Fibroblast of lung (primary cell): ENCODE results near the gene NUMBL. TPM values are rescaled to one million over a fixed set of nuclear protein-coding genes. Genes with fewer than 3 reads are reported as not detected.

Experiments used
- DNase-seq, 2 donors: peaks; one replicate each; pipeline versions ENCODE4 v3.0.0 to v3.0.0-alpha.2; 2010; ENCODE audit warnings: low read depth in 2 of 2
- H2AFZ ChIP-seq: 2 replicates; pipeline ENCODE4 v1.5.1; 2012; ENCODE audit warnings: low read length, control low read depth, inconsistent platforms
- H3K27ac ChIP-seq: 2 replicates; pipeline ENCODE4 v1.5.1; 2011; ENCODE audit warnings: low read length, control low read depth; ENCODE audit not compliant: insufficient read depth
- H3K27me3 ChIP-seq: 2 replicates; pipeline ENCODE4 v1.5.1; 2011; ENCODE audit warnings: mild to moderate bottlenecking, low read length; ENCODE audit not compliant: control insufficient read depth, insufficient read depth
- H3K36me3 ChIP-seq: 2 replicates; pipeline ENCODE4 v1.5.1; 2011; ENCODE audit warnings: low read length; ENCODE audit not compliant: control insufficient read depth, insufficient read depth
- H3K4me1 ChIP-seq: 2 replicates; pipeline ENCODE4 v1.5.1; 2011; ENCODE audit warnings: low read length; ENCODE audit not compliant: control insufficient read depth, insufficient read depth; ENCODE audit errors: extremely low read depth
- H3K4me2 ChIP-seq: 2 replicates; pipeline ENCODE4 v1.5.1; 2011; ENCODE audit warnings: low read length, control low read depth; ENCODE audit not compliant: insufficient read depth; ENCODE audit errors: extremely low read depth
- H3K4me3 ChIP-seq, 4 experiments: fragments of 200-600 bp in 1 of 4; sonication (generic) in 1 of 4; replicated peaks in 1 of 4; 2 replicates each; pipeline ENCODE4 v1.5.1; 2011 to 2016; ENCODE audit warnings: low read length in 4 of 4, low read depth in 3 of 4, mild to moderate bottlenecking in 3 of 4, control low read depth in 2 of 4, inconsistent platforms in 1 of 4, mixed read lengths in 1 of 4; ENCODE audit not compliant: insufficient read depth in 1 of 4; ENCODE audit errors: control extremely low read depth in 1 of 4
- H3K79me2 ChIP-seq: 2 replicates; pipeline ENCODE4 v1.5.1; 2012; ENCODE audit warnings: mild to moderate bottlenecking, low read length, inconsistent platforms; ENCODE audit not compliant: control insufficient read depth, insufficient read depth
- H3K9ac ChIP-seq: 2 replicates; pipeline ENCODE4 v1.5.1; 2011; ENCODE audit warnings: mild to moderate bottlenecking, low read length, control low read depth; ENCODE audit not compliant: insufficient read depth
- H3K9me3 ChIP-seq: 2 replicates; pipeline ENCODE4 v1.5.1; 2012; ENCODE audit warnings: low read depth, low read length; ENCODE audit not compliant: control insufficient read depth, insufficient read depth
- H4K20me1 ChIP-seq: 2 replicates; pipeline ENCODE4 v1.5.1; 2011; ENCODE audit warnings: low read length; ENCODE audit not compliant: control insufficient read depth, insufficient read depth; ENCODE audit errors: extremely low read depth
- CTCF ChIP-seq, 2 donors: IDR thresholded peaks in 1 of 2; conservative IDR thresholded peaks in 1 of 2; 1 replicate in 1 of 2; 2 replicates in 1 of 2; pipeline ENCODE4 v1.5.1; 2011 to 2012; ENCODE audit warnings: low read length in 2 of 2, control low read depth in 1 of 2, inconsistent platforms in 1 of 2, low read depth in 1 of 2, mild to moderate bottlenecking in 1 of 2
- EZH2 ChIP-seq: IDR thresholded peaks from 2 replicates; pipeline ENCODE4 v1.5.1; 2012; ENCODE audit warnings: low read length, control low read depth, mild to moderate bottlenecking; ENCODE audit errors: missing control alignments
- polyA plus RNA-seq, 2 donors: library from polyadenylated mRNA; depleted of rRNA in 1 of 2; stranded (reverse) in 1 of 2; unstranded in 1 of 2; fragments of >200 nt; gene quantifications; 2 replicates each; pipeline ENCODE4 v1.2.1, GENCODE V29; 2011 to 2012; ENCODE audit warnings: missing spikeins in 1 of 2
- total RNA-seq: library from RNA; depleted of rRNA; stranded (reverse); fragments of >200 nt; gene quantifications from 2 replicates; pipeline ENCODE4 v1.2.1, GENCODE V29; 2014

NUMBL gene
- total and polyA plus RNA-seq, 2 donors (not counting 1 experiment from before 2014, with no cell fraction given), result 28.2 to 33.4 TPM

GRCh38 chr19:40672038-40672437, 18.4 kb downstream of the NUMBL start:
- peaks cover 64% of the 10 kb centered on the region for H3K36me3 ChIP-seq
- DNase-seq, result no peak
- no peak for TF ChIP-seq EZH2
- TF ChIP-seq CTCF (conservative IDR thresholded peaks at IDR 0.05 in 1 of 2, IDR thresholded peaks at IDR 0.05 in 1 of 2; ENCODE audit: low read depth in 1 of 2, low read length in 2 of 2), result no peak
- H3K4me2 ChIP-seq, result no peak overlapping the region
- no peak overlapping the region for H3K27ac ChIP-seq
- H3K9me3 ChIP-seq, result no peaks in the 10 kb centered on the region
- no peak overlapping the region for H3K4me3 ChIP-seq
- no peak overlapping the region for H3K9ac ChIP-seq
- no peak overlapping the region for H2AFZ ChIP-seq
- no peaks in the 10 kb centered on the region for H3K79me2 ChIP-seq
- no peaks in the 10 kb centered on the region for H3K4me1 ChIP-seq
- no peaks in the 10 kb centered on the region for H4K20me1 ChIP-seq
- H3K27me3 ChIP-seq, result no peaks in the 10 kb centered on the region

DNA sequence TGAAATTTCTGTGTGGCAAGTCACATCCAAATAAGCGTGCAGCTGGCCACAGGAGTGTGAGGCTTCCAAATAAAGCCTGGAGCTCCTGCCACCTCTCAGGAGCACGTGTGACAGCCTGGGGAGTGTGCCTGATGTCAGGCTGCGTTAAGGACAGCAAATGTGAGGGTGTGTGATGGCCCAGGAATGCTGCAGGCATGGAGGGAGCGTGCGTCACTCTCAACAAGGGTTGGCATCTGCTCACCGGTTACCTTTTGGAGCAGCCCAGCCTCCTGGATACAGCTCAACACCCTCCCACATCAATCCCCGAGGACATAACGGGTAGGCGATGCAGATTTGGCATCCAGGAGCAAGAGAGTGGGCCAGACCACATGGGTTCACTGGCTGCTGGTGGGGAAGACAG, 19.0 kb downstream of the NUMBL start:
- TF ChIP-seq EZH2, result no peak
- no peak for TF ChIP-seq CTCF (conservative IDR thresholded peaks at IDR 0.05 in 1 of 2, IDR thresholded peaks at IDR 0.05 in 1 of 2; ENCODE audit: low read depth in 1 of 2, low read length in 2 of 2)
- DNase-seq, result no peak
- H3K27me3 ChIP-seq, result no peaks in the 10 kb centered on the region
- H3K9ac ChIP-seq, result no peak overlapping the region
- no peak overlapping the region for H3K27ac ChIP-seq
- H2AFZ ChIP-seq, result no peak overlapping the region
- H4K20me1 ChIP-seq, result no peaks in the 10 kb centered on the region
- no peak overlapping the region for H3K4me2 ChIP-seq
- peaks cover under 1% of the 10 kb centered on the region for H3K4me1 ChIP-seq
- H3K36me3 ChIP-seq, result peaks cover 67% of the 10 kb centered on the region
- H3K79me2 ChIP-seq, result no peaks in the 10 kb centered on the region
- H3K9me3 ChIP-seq, result no peaks in the 10 kb centered on the region
- no peak overlapping the region for H3K4me3 ChIP-seq

- Histone ChIP-seq H3K4me2 (no peak overlapping the region), H3K27ac (no peak overlapping the region), H4K20me1 (no peaks in the 10 kb centered on the region), H2AFZ (no peak overlapping the region), H3K27me3 (no peaks in the 10 kb centered on the region), H3K4me3 (no peak overlapping the region), H3K9ac (no peak overlapping the region), H3K9me3 (no peaks in the 10 kb centered on the region), H3K79me2 (no peaks in the 10 kb centered on the region), H3K4me1 (peaks cover 2% of the 10 kb centered on the region), H3K36me3 (peaks cover 59% of the 10 kb centered on the region)
- DNase-seq, result no peak
- no peak for TF ChIP-seq CTCF (conservative IDR thresholded peaks at IDR 0.05 in 1 of 2, IDR thresholded peaks at IDR 0.05 in 1 of 2; ENCODE audit: low read depth in 1 of 2, low read length in 2 of 2)
- no peak for TF ChIP-seq EZH2
These were observed 21.3 kb downstream of the NUMBL start for GRCh38 chr19:40668991-40669614.
